K562 (cell line): Measurements from ENCODE around the gene ZNF106. TPM values are rescaled to one million over a fixed set of nuclear protein-coding genes. Genes with fewer than 3 reads are reported as not detected.

Source experiments
- ARHGAP35 ChIP-seq: fragments of 450-650 bp; IDR thresholded peaks from 2 replicates; pipeline ENCODE4 v1.6.1; 2018; ENCODE audit not compliant: partially characterized antibody
- ARNT ChIP-seq, 2 experiments: fragments of 450-650 bp; IDR thresholded peaks; 2 replicates each; pipeline ENCODE4 v1.6.1; 2016; ENCODE audit warnings: mild to moderate bottlenecking in 1 of 2
- ATF6 ChIP-seq: sonication (generic); formaldehyde crosslinking; IDR thresholded peaks from 2 replicates; pipeline ENCODE4 v1.4.0; 2020; ENCODE audit warnings: mild to moderate bottlenecking, missing genetic modification reagents
- ATF7 ChIP-seq: fragments of 450-650 bp; IDR thresholded peaks from 2 replicates; pipeline ENCODE4 v1.7.1; 2014; ENCODE audit warnings: mild to moderate bottlenecking, moderate library complexity
- CAMTA2 ChIP-seq: fragments of 250-450 bp; sonication (Bioruptor Pico); conservative IDR thresholded peaks from 2 replicates; pipeline ENCODE4 v1.5.1; 2022
- FOXP1 ChIP-seq: sonication (generic); formaldehyde crosslinking; IDR thresholded peaks from 2 replicates; pipeline ENCODE4 v1.8.0; 2022; ENCODE audit warnings: mild to moderate bottlenecking, missing genetic modification reagents
- GATA2 ChIP-seq: sonication (generic); formaldehyde crosslinking; IDR thresholded peaks from 2 replicates; pipeline ENCODE4 v1.4.0; 2020; ENCODE audit warnings: mild to moderate bottlenecking, missing genetic modification reagents
- GATAD2A ChIP-seq: fragments of 450-650 bp; IDR thresholded peaks from 2 replicates; pipeline ENCODE4 v1.6.1; 2017
- GTF2A2 ChIP-seq: IDR thresholded peaks from 2 replicates; pipeline ENCODE4 v1.6.1; 2016; ENCODE audit warnings: mild to moderate bottlenecking, missing genetic modification characterization, missing compliant biosample characterization
- HNRNPL ChIP-seq: fragments of 200-400 bp; formaldehyde crosslinking; IDR thresholded peaks from 2 replicates; pipeline ENCODE4 v1.6.1; 2017; ENCODE audit warnings: low read depth, mild to moderate bottlenecking, low read length
- NCOR1 ChIP-seq: fragments of 450-650 bp; IDR thresholded peaks from 2 replicates; pipeline ENCODE4 v1.6.1; 2016; ENCODE audit warnings: mild to moderate bottlenecking, moderate library complexity
- NFATC3 ChIP-seq: fragments of 450-650 bp; IDR thresholded peaks from 2 replicates; pipeline ENCODE4 v1.6.1; 2017; ENCODE audit warnings: mild to moderate bottlenecking
- NONO ChIP-seq, 2 experiments: fragments of 200-400 bp in 1 of 2; fragments of 450-650 bp in 1 of 2; formaldehyde crosslinking in 1 of 2; IDR thresholded peaks; 2 replicates each; pipeline ENCODE4 v1.6.1; 2017; ENCODE audit warnings: low read depth in 2 of 2, mild to moderate bottlenecking in 2 of 2, moderate library complexity in 2 of 2, low read length in 1 of 2
- NUFIP1 ChIP-seq: fragments of 450-650 bp; IDR thresholded peaks from 2 replicates; pipeline ENCODE4 v1.6.1; 2018; ENCODE audit not compliant: partially characterized antibody
- RBFOX2 ChIP-seq: fragments of 200-400 bp; formaldehyde crosslinking; IDR thresholded peaks from 2 replicates; pipeline ENCODE4 v1.6.1; 2017; ENCODE audit warnings: low read depth, mild to moderate bottlenecking, low read length, moderate library complexity
- SIN3A ChIP-seq, 2 experiments: fragments of 150-350 bp in 1 of 2; IDR thresholded peaks; 2 replicates each; pipeline ENCODE4 v1.6.1; 2011 to 2016; ENCODE audit warnings: borderline replicate concordance in 2 of 2, low read depth in 2 of 2, low read length in 2 of 2, mild to moderate bottlenecking in 2 of 2, moderate library complexity in 2 of 2; ENCODE audit not compliant: control insufficient read depth in 1 of 2
- SMAD1 ChIP-seq: fragments of 150-350 bp; IDR thresholded peaks from 2 replicates; pipeline ENCODE4 v1.6.1; 2014; ENCODE audit warnings: low read length, low read depth; ENCODE audit not compliant: partially characterized antibody
- SMC3 ChIP-seq: conservative IDR thresholded peaks from 2 replicates; pipeline ENCODE4 v1.6.1; 2011; ENCODE audit warnings: low read depth, low read length, improper control_type of control experiment; ENCODE audit not compliant: insufficient read depth
- TAF7 ChIP-seq: fragments of 450-650 bp; IDR thresholded peaks from 2 replicates; pipeline ENCODE4 v1.6.1; 2016; ENCODE audit warnings: missing genetic modification characterization, missing compliant biosample characterization
- TFAP4 ChIP-seq: sonication (generic); formaldehyde crosslinking; IDR thresholded peaks from 2 replicates; pipeline ENCODE4 v1.8.0; 2022; ENCODE audit warnings: missing genetic modification reagents, mild to moderate bottlenecking, moderate library complexity, borderline replicate concordance
- TGIF2 ChIP-seq: sonication (generic); formaldehyde crosslinking; IDR thresholded peaks from 2 replicates; pipeline ENCODE4 v1.8.1; 2022; ENCODE audit warnings: mild to moderate bottlenecking, missing genetic modification reagents, moderate library complexity
- THAP12 ChIP-seq: fragments of 250-450 bp; sonication (Bioruptor Pico); IDR thresholded peaks from 2 replicates; pipeline ENCODE4 v1.9.0; 2021; ENCODE audit warnings: mild to moderate bottlenecking, inconsistent platforms
- ZNF511 ChIP-seq: sonication (generic); formaldehyde crosslinking; IDR thresholded peaks from 2 replicates; pipeline ENCODE4 v1.8.0; 2022; ENCODE audit warnings: mild to moderate bottlenecking, missing genetic modification reagents
- ZSCAN29 ChIP-seq: fragments of 450-650 bp; IDR thresholded peaks from 2 replicates; pipeline ENCODE4 v1.6.1; 2017
- polyA plus RNA-seq, 8 experiments: library from polyadenylated mRNA; depleted of rRNA in 4 of 8; stranded (reverse) in 5 of 8; unstranded in 3 of 8; fragments of >200 nt; fragmentation: Nextera tagmentation in 2 of 8; fragmentation: Illumina TruSeq in 1 of 8; extraction: Ambion mirVana in 2 of 8; extraction: Trizol in 1 of 8; gene quantifications; 2 replicates each; pipeline versions ENCODE4 v1.2.1 to v1.2.3, GENCODE V29; 2011 to 2014; ENCODE audit warnings: inconsistent platforms in 1 of 8, missing spikeins in 1 of 8
- total RNA-seq, 7 experiments: library from RNA; depleted of rRNA in 6 of 7; stranded (reverse); fragments of >200 nt in 6 of 7; fragmentation: Illumina TruSeq in 2 of 7; extraction: Trizol in 2 of 7; gene quantifications; 2 replicates each; pipeline versions ENCODE4 v1.2.1 to v1.2.3, GENCODE V29; 2011 to 2021; ENCODE audit warnings: low replicate concordance in 1 of 7

ZNF106 gene
- total and polyA plus RNA-seq, 9 of the 15 experiments (the other 6 are each of a cell fraction or from before 2014, with no cell fraction given) = 14.4 to 55.3 (median 33.7) TPM

- TF ChIP-seq ARHGAP35 (no peak), TGIF2 (CRISPR knock-in tag) (no peak), ATF7 (peak; percentile 53; the same call in 1 of the 2 replicates), CAMTA2 (CRISPR knock-in tag) (0 out of 2 replicates have a peak, but pooled peaks have one; percentile 13), ARNT (IDR thresholded peaks at IDR 0.05) (peak in 1 of 2 experiments; percentile 63; a peak in 2 of 4 replicates), RBFOX2 (peak; percentile 92), NFATC3 (no peak), NUFIP1 (no peak), ZSCAN29 (peak; percentile 88), TAF7 (tag) (no peak), GTF2A2 (tag) (no peak), GATAD2A (no peak), FOXP1 (CRISPR knock-in tag) (no peak), NCOR1 (no peak), ZNF511 (no peak), SIN3A (IDR thresholded peaks at IDR 0.05; ENCODE audit: borderline replicate concordance in 2 of 2, control insufficient read depth in 1 of 2, low read depth in 2 of 2, low read length in 2 of 2) (peak; percentile 96 to 98; a peak in 3 of 4 replicates), NONO (IDR thresholded peaks at IDR 0.05; ENCODE audit: low read depth in 2 of 2, low read length in 1 of 2) (no peak), THAP12 (CRISPR knock-in tag) (0 out of 2 replicates have a peak, but pooled peaks have one; percentile 36), HNRNPL (no peak), SMAD1 (peak; percentile 14), ATF6 (no peak), GATA2 (CRISPR knock-in tag) (peak; percentile 72), SMC3 (no peak), TFAP4 (CRISPR knock-in tag) (peak; percentile 97)
Measured at GRCh38 chr15:42495361-42496212, 4.6 kb upstream of the ZNF106 start, which contains the start of gene SNAP23 (continued).
